Karpas-422 (cell line): ENCODE data around the gene CSNK2A1. TPM values are rescaled to one million over a fixed set of nuclear protein-coding genes. Genes with fewer than 3 reads are reported as not detected.

Source experiments
- DNase-seq: peaks from one replicate; pipeline ENCODE4 v3.0.0-alpha.2; 2015
- H2AFZ ChIP-seq: fragments of 200-600 bp; sonication (generic); 2 replicates; pipeline ENCODE4 v1.6.1; 2014; ENCODE audit warnings: antibody characterized with exemption, low read length, mixed read lengths
- H3K27ac ChIP-seq: fragments of 200-600 bp; sonication (generic); 2 replicates; pipeline ENCODE4 v1.5.1; 2014; ENCODE audit warnings: mild to moderate bottlenecking, low read length, moderate library complexity
- H3K27me3 ChIP-seq: fragments of 200-600 bp; sonication (generic); 2 replicates; pipeline ENCODE4 v1.6.1; 2014; ENCODE audit warnings: low read length, mixed read lengths
- H3K36me3 ChIP-seq: fragments of 200-600 bp; sonication (generic); 2 replicates; pipeline ENCODE4 v1.6.1; 2014; ENCODE audit warnings: low read length, mixed read lengths; ENCODE audit not compliant: insufficient read depth
- H3K4me1 ChIP-seq: fragments of 200-600 bp; sonication (generic); 2 replicates; pipeline ENCODE4 v1.6.1; 2014; ENCODE audit warnings: mild to moderate bottlenecking, low read length, mixed read lengths
- H3K4me2 ChIP-seq: fragments of 200-600 bp; sonication (generic); 2 replicates; pipeline ENCODE4 v1.6.1; 2014; ENCODE audit warnings: low read length, low read depth, mild to moderate bottlenecking; ENCODE audit not compliant: poor library complexity, severe bottlenecking
- H3K4me3 ChIP-seq: fragments of 200-600 bp; sonication (generic); 2 replicates; pipeline ENCODE4 v1.5.1; 2014; ENCODE audit warnings: mild to moderate bottlenecking, antibody characterized with exemption, low read length, mixed read lengths
- H3K79me2 ChIP-seq: fragments of 200-600 bp; sonication (generic); 2 replicates; pipeline ENCODE4 v1.6.1; 2014; ENCODE audit warnings: mild to moderate bottlenecking, low read length, mixed read lengths
- H3K9ac ChIP-seq: fragments of 200-600 bp; sonication (generic); 2 replicates; pipeline ENCODE4 v1.6.0; 2014; ENCODE audit warnings: low read length
- H3K9me2 ChIP-seq: fragments of 200-600 bp; sonication (generic), shearing (Covaris generic); replicated peaks from 2 replicates; pipeline ENCODE4 v1.6.0; 2014; ENCODE audit warnings: mild to moderate bottlenecking, low read length, moderate library complexity; ENCODE audit not compliant: insufficient read depth
- H3K9me3 ChIP-seq: fragments of 300-700, 200-600 bp; sonication (generic); 2 replicates; pipeline ENCODE4 v1.6.1; 2014; ENCODE audit warnings: low read length, mixed read lengths
- H4K20me1 ChIP-seq: fragments of 200-600 bp; sonication (generic); 2 replicates; pipeline ENCODE4 v1.6.1; 2014; ENCODE audit warnings: mild to moderate bottlenecking, antibody characterized with exemption, low read length, low read depth; ENCODE audit not compliant: insufficient read depth
- total RNA-seq: library from RNA; depleted of rRNA; stranded (reverse); fragments of >200 nt; shearing (Covaris generic); gene quantifications from 2 replicates; pipeline ENCODE4 v1.2.3, GENCODE V29; 2014; ENCODE audit warnings: low replicate concordance

Gene CSNK2A1
- total RNA-seq, 1 experiment from 2014 or later = 148 TPM

DNA sequence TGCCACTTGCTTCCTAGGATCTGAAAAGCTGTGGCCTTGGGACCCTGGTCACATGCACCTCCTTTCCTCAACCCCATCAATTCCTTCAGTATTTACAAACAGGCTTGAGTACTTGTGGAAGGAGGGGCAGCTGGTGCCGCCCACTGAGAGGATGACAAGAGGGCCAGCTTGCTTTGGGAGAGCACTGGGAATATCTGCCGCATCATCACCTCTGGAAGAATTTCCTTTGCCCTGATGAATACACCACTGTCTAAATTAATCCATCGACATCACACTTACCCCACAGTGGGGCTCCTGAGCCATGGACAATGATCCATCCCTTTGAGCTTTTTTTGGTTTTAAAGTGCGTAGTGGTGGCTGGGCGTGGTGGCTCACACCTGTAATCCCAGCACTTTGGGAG, 107.1 kb downstream of the CSNK2A1 start:
- H3K27me3 ChIP-seq = no peaks in the 10 kb centered on the region
- H3K27ac ChIP-seq = no peak overlapping the region
- no peak overlapping the region for H3K9ac ChIP-seq
- no peak overlapping the region for H2AFZ ChIP-seq
- DNase-seq = no peak
- no peaks in the 10 kb centered on the region for H4K20me1 ChIP-seq
- H3K9me2 ChIP-seq = no peaks in the 10 kb centered on the region
- H3K4me1 ChIP-seq = peaks cover 30% of the 10 kb centered on the region
- H3K4me3 ChIP-seq = no peak overlapping the region
- no peaks in the 10 kb centered on the region for H3K79me2 ChIP-seq
- H3K9me3 ChIP-seq = no peaks in the 10 kb centered on the region
- peaks cover 25% of the 10 kb centered on the region; the same call in 1 of the 2 replicates for H3K36me3 ChIP-seq
- H3K4me2 ChIP-seq = no peak overlapping the region

DNA sequence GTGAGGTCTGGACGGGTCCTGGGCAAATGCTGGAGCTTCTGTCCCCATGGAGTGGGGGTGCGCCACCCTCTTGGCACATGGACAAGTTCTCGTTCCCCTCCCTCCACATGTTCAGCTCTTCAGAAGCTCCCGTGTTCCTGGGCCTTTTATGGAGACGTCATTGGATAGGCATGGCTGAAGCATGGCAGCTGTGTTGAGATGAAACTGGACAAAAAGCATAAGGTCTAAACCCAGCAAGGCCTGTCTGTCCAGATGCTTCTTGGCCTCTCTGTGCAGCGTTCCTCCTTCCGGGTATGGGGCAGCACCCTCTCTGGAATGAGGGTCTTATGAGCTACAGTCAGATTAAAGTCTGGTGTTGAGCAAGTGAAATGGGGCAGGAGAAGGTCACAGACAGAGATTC, 108.0 kb downstream of the CSNK2A1 start:
- H3K36me3 ChIP-seq = peaks cover 20% of the 10 kb centered on the region; the same call in 1 of the 2 replicates
- peaks cover 30% of the 10 kb centered on the region for H3K4me1 ChIP-seq

DNA sequence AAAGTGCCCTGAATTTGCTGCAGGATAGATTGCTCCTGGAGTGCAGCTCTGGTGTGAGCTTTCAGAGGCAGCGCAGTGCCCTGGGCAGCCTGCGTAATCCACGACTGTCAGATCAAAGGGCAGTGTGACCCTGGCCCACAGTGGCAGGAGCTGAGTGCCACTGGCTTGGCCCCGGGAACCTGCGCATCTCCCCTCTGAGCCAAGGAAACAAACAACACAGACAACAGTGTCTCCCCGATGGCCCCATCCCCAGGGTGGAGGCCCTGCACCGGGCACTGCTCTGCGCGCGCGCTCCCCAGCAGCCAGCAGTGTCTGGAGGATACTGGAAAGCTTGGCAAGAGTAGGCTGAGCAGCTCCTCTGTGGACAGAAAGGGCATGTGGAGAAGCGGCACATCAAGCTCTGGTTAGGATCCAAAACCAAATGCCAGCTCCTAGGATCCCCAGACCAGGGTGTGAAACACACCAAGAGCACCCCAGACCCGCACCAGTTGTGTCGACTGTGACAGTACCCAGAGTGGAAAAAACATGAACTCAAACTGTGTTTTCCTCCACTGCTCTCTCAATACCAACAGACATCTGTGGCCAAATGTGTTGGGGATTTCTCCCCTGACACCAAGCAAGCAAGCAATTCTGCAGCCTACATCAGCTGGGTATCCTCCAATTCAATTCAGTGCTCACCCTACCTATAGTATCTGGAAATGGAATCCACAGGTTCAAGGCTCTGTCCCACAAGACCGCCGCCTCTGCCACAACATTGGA, 108.8 kb downstream of the CSNK2A1 start:
- Histone ChIP-seq H3K27ac (no peak overlapping the region), H4K20me1 (no peaks in the 10 kb centered on the region), H3K9me2 (no peaks in the 10 kb centered on the region), H3K4me2 (no peak overlapping the region), H3K4me1 (peaks cover 30% of the 10 kb centered on the region), H3K9ac (no peak overlapping the region), H3K79me2 (no peaks in the 10 kb centered on the region), H3K36me3 (peaks cover 14% of the 10 kb centered on the region; the same call in 1 of the 2 replicates), H3K4me3 (no peak overlapping the region), H3K9me3 (no peaks in the 10 kb centered on the region), H2AFZ (no peak overlapping the region), H3K27me3 (no peaks in the 10 kb centered on the region)
- DNase-seq = no peak

More for the DNA sequence above, 108.0 kb downstream of the CSNK2A1 start:
- Histone ChIP-seq H3K4me3 (no peak overlapping the region), H4K20me1 (no peaks in the 10 kb centered on the region), H3K4me2 (no peak overlapping the region), H3K27ac (no peak overlapping the region), H2AFZ (no peak overlapping the region), H3K9me2 (no peaks in the 10 kb centered on the region), H3K27me3 (no peaks in the 10 kb centered on the region), H3K9me3 (no peaks in the 10 kb centered on the region), H3K9ac (no peak overlapping the region), H3K79me2 (no peaks in the 10 kb centered on the region)
- DNase-seq = no peak

DNA sequence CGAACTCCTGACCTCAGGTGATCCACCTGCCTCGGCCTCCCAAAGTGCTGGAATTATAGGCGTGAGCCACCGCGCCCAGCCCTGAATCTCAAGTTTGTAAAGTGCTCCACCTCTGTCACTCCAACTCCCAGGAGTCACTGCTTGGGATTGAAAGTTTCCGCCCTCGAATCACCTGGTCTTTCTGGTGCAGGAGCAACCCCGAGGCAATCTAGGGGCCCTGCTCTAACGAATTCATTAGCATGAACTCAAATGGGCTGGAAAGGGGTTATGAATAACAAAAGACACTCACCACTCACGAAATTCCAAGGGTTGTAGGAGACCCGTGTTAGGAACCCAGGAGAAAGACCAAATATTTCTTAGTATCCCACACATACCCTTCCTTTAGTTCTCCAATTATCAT, 109.4 kb downstream of the CSNK2A1 start:
- no peaks in the 10 kb centered on the region for H3K27me3 ChIP-seq
- no peaks in the 10 kb centered on the region for H3K9me3 ChIP-seq
- H3K4me2 ChIP-seq = no peak overlapping the region
- H3K4me3 ChIP-seq = no peak overlapping the region
- no peaks in the 10 kb centered on the region for H3K9me2 ChIP-seq
- H3K79me2 ChIP-seq = no peaks in the 10 kb centered on the region
- H2AFZ ChIP-seq = no peak overlapping the region
- H3K9ac ChIP-seq = no peak overlapping the region
- no peaks in the 10 kb centered on the region for H4K20me1 ChIP-seq
- peaks cover 30% of the 10 kb centered on the region for H3K4me1 ChIP-seq
- peaks cover 13% of the 10 kb centered on the region; the same call in 1 of the 2 replicates for H3K36me3 ChIP-seq
- DNase-seq = no peak
- no peak overlapping the region for H3K27ac ChIP-seq

DNA sequence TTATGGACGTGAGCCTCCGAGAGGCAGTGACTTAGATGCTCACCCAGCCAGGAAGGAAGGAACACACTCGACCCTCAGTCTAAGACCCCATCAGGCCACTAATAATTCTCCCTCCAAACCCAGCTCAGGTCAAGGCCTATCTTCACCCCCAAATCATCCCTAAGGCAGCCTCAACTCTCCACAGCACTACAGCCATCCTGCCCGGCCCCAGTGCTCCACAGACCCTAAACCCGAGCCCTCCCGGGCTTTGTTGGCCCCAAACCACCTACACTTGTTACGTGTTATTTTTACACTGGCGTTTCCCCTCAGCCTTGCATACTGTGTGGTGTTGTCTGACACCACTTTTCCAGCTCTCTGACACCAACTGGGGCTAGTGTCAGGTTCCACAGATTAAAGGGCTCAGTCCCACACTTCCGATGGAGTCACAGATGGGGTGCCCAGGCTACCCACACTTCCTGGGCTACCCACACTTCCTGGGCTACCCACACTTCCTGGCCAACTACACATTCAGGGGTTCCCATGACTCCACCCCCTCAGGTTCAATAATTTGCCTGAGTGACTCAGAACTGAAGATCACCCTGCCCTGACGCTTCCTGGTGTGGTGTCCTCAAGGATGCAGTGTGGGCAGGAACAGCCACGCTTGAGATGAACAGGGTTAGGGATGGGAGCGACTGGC, 110.2 kb downstream of the CSNK2A1 start:
- peak overlapping the region; percentile 68 for H3K27ac ChIP-seq
- peak; percentile 77 for DNase-seq
- no peaks in the 10 kb centered on the region for H3K9me3 ChIP-seq
- no peaks in the 10 kb centered on the region for H4K20me1 ChIP-seq
- peaks cover 10% of the 10 kb centered on the region; the same call in 1 of the 2 replicates for H3K36me3 ChIP-seq
- peak overlapping the region; percentile 11 for H3K4me2 ChIP-seq
- no peak overlapping the region for H2AFZ ChIP-seq
- no peak overlapping the region for H3K4me3 ChIP-seq
- peaks cover 25% of the 10 kb centered on the region for H3K4me1 ChIP-seq
- H3K9ac ChIP-seq = peak overlapping the region; percentile 8; the same call in 1 of the 2 replicates
- no peaks in the 10 kb centered on the region for H3K27me3 ChIP-seq
- no peaks in the 10 kb centered on the region for H3K79me2 ChIP-seq
- H3K9me2 ChIP-seq = no peaks in the 10 kb centered on the region

DNA sequence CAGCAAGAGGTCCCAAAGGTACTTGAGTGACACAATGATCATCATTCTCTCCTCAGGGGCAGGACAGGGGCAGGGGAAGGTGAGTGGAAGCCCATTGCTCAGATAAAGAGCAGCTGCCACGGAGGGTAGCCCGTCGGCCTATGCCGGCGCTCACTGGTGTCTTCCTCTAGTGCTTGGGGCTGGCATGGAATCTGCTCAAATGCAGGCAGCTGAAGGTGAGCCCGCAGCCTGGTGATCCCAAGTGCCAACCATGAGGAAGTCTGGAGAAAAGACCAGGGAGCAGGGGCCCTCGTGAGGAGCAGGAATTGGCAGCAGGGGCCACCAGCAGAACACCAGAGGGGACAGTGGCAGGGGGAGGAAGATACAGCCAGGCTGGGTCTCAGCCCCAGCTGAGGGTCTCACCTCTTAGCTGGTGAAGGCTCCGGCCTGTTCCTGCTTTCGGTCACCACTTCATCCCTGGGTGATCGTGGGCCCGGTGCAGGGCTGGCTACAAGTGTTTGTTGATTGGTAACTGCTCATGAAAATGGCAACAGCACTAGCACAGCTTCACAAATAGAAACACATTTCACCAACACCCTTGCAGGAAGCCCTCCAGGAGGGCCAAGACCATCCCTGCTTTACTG, 110.8 kb downstream of the CSNK2A1 start:
- Histone ChIP-seq H3K4me3 (no peak overlapping the region), H3K27ac (peak overlapping the region; percentile 68), H3K36me3 (peaks cover 6% of the 10 kb centered on the region; the same call in 1 of the 2 replicates), H4K20me1 (no peaks in the 10 kb centered on the region), H3K79me2 (no peaks in the 10 kb centered on the region), H3K4me2 (no peak overlapping the region), H3K9me2 (no peaks in the 10 kb centered on the region), H3K27me3 (no peaks in the 10 kb centered on the region), H3K9me3 (no peaks in the 10 kb centered on the region), H3K4me1 (peaks cover 18% of the 10 kb centered on the region), H2AFZ (no peak overlapping the region), H3K9ac (peak overlapping the region; percentile 8; the same call in 1 of the 2 replicates)
- DNase-seq = no peak

DNA sequence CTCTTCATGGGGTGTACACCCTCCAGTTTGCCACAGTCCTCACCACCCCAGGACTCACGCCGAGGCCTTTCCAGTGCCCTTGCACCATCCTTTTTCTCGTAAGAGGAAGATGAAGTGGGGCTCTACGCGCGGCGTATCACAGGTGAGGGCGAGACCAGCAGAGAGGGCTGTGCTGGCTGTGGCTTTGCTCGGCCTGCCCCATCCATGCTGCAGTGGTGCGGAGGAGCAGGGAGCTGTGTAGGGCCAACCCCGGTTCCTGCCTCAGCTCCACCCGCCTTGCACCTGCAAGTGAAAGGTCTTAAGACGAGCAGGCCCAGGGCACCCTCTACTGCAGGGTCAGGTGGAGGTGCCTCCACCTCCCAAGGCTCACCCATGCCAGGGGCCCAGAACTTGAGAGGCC, 111.4 kb downstream of the CSNK2A1 start:
- Histone ChIP-seq H2AFZ (no peak overlapping the region), H3K4me1 (peaks cover 13% of the 10 kb centered on the region), H3K4me3 (no peak overlapping the region), H3K9me3 (no peaks in the 10 kb centered on the region), H3K36me3 (peaks cover 4% of the 10 kb centered on the region; the same call in 1 of the 2 replicates), H3K79me2 (no peaks in the 10 kb centered on the region), H3K27me3 (no peaks in the 10 kb centered on the region), H3K27ac (no peak overlapping the region), H3K9me2 (no peaks in the 10 kb centered on the region), H3K4me2 (no peak overlapping the region), H4K20me1 (no peaks in the 10 kb centered on the region), H3K9ac (no peak overlapping the region)
- DNase-seq = no peak
